H7 (cell line): ENCODE results near the gene STAT3. TPM values are rescaled to one million over a fixed set of nuclear protein-coding genes. Genes with fewer than 3 reads are reported as not detected.

ENCODE experiments used
- DNase-seq: peaks from one replicate; pipeline ENCODE4 v3.0.0; 2012
- H3K27me3 ChIP-seq: 2 replicates; pipeline ENCODE4 v1.6.0; 2011; ENCODE audit warnings: mild to moderate bottlenecking, low read length; ENCODE audit not compliant: control insufficient read depth, insufficient read depth
- H3K36me3 ChIP-seq: replicated peaks from 2 replicates; pipeline ENCODE4 v1.5.1; 2011; ENCODE audit warnings: low read length; ENCODE audit not compliant: control insufficient read depth, insufficient read depth
- H3K4me3 ChIP-seq: 2 replicates; pipeline ENCODE4 v1.5.1; 2011; ENCODE audit warnings: low read depth, mild to moderate bottlenecking, control low read depth, low read length, moderate library complexity; ENCODE audit not compliant: insufficient read depth
- total RNA-seq: library from RNA; depleted of rRNA; stranded (reverse); fragments of >200 nt; shearing (Covaris generic); gene quantifications from 2 replicates; pipeline ENCODE4 v1.2.3, GENCODE V29; 2014

Gene STAT3
- total RNA-seq, 1 experiment from 2014 or later: 54.6 TPM

DNA sequence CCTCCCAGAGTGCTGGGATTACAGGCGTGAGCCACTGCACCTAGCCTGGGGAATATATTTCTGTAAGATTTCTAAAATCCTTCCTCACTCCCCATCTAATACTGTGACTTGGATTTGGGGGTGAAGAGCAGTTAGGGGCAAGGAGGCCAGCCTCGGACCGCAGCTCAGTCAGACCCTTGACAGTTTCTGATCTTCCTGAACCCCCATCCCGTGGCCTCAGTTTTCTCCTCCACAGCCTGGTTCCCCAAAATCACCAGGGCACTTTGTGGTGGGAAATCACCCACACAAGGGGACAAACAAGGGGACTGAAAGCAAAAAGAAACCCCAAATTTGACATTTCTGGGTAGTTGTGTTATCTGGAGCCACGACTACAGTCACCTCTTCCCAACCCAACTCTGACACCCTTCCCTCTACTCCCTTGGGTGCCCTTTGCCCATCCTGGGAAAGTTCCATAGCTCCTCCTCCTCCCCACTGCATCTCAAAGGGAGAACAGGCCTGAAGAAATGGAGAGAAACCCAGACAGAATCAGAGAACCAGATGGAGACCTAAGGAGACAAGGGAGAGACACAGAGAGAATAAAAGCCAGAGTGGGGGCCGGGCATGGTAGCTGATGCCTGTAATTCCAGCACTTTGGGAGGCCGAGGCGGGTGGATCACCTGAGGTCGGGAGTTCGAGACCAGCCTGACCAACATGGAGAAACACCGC lies 102.7 kb downstream of the STAT3 start:
- no peak overlapping the region for H3K4me3 ChIP-seq
- H3K27me3 ChIP-seq: peaks cover 30% of the 10 kb centered on the region
- peak; percentile 5 for DNase-seq
- H3K36me3 ChIP-seq: no peaks in the 10 kb centered on the region

DNA sequence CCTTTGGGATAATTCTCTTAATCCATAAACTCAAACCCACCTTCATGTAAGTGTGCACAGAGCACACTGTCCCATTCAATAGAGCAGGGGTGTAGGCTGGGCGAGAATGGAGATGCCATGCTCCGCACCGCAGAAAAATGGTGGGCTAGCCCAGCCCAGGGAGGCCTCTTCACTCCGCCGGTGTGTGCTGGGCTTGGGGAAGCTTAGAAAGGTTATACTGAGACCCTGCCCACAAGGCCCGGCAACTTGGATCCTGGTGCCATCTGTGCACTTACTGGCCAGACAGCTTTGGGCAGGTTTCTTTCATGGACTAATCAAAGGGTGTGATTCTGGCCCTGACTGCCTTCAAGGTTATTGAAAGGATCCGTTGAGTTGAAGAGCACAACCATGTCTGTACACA lies 103.7 kb downstream of the STAT3 start:
- Histone ChIP-seq H3K36me3 (no peaks in the 10 kb centered on the region), H3K4me3 (no peak overlapping the region), H3K27me3 (peaks cover 26% of the 10 kb centered on the region)
- peak; percentile 8 for DNase-seq

DNA sequence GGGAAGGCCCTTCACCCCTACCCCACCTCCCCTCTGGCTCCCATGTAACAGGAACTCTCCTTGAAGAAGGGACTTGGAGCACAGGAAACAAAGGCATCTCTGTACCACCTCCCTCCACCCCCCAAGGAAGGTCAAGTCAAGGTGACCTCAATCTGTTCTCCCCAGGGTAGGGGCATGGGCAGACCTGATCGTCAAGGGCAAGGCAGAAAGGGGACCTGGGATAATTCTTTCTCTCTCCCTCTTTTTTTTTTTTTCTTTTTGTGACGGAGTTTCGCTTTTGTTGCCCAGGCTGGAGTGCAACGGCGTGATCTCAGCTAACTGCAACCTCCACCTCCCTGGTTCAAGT lies 104.2 kb downstream of the STAT3 start:
- Histone ChIP-seq H3K36me3 (no peaks in the 10 kb centered on the region), H3K4me3 (no peak overlapping the region), H3K27me3 (peaks cover 20% of the 10 kb centered on the region)
- peak; percentile 12 for DNase-seq

DNA sequence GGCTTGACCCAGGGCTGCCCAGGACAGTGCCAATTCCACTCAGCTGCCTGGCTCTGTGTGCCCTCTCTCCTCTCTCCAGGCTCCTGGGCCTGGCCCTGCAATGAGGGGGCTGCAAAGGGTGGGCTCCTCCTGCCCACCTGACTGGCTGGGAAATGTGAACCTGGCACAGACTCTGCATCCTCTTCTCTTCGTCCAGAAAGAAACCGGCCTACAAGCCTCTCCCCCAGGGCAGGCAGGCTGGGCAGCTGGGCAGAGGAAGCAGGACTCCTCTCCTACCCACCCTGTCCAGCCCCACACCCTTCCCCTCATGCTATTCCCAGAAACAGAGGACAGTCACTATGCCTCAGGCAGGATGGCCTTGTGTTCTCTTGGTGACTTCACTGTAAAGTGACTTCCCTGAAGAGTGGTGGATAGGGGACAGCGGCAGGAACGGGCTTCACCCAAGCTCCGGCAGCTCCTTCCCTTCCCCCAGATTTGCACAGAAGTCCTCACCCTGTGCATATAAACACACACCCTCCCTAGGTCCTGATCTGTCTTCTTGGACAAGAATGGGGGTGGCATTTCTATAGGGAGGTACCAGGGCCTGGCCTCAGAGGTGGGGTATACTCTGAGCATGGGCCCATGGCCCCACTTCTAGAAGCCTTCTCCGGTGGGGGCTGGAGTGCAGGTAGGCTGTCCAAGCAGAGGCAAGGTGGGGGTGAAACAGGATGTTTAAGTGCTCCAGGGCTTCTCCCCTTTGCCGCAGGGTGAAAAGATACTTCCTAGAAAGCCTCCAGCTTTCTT lies 104.8 kb downstream of the STAT3 start:
- Histone ChIP-seq H3K4me3 (no peak overlapping the region), H3K27me3 (peaks cover 15% of the 10 kb centered on the region), H3K36me3 (no peaks in the 10 kb centered on the region)
- DNase-seq: peak; percentile 19

DNA sequence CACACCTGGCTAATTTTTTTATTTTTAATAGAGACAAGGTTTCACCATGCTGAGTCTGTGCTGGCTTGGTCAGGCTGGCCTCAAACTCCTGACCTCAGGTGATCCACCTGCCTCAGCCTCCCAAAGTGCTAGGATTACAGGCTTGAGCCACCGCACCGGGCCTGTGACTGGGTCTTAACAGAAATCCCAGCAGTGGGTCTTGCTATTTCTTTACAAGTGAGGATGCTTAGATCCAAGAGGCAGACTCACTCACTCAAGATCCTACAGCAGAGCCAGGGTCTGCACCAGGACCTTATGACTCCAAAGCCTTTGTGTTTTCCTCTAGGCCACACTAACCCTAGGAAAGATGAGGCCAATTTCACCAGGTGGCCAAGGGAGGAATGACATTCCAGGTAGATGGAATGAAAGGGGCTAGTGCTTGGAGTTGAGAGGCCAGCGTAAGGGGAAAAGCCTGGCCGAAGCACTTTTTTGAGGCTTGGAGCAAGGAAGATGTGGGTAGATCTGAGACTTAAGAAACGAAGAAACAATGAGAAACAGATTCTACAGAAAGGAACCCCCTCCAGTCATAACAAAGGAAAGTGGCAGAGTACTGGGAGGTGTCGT lies 105.7 kb downstream of the STAT3 start:
- Histone ChIP-seq H3K36me3 (no peaks in the 10 kb centered on the region), H3K4me3 (no peak overlapping the region), H3K27me3 (peaks cover 6% of the 10 kb centered on the region)
- DNase-seq: peak; percentile 80

DNA sequence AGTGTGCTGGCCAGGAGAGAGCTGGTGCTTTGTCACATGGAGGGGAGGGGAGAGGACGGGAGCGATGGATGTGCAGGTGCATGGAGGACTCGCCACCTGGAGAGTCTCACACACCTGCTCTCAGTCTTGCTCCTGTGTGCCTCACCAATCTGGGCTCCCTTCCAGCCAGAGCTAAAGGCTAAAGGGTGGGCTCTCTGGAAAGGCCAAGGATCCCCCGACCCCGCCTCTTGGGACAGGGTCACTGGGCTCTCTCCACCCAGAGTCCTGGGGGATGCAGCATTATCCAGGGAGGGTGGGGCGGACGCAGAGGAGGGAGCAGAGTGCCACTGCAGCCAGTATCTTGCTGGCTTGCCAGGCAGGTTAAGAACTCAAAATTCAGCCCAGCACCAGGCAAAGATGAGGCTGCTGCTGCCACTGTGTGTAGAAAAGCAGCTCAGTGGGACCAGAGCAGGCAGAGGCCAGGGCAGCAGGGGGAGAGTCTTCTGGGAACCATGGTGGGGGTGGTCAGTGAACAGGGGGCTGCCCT lies 106.6 kb downstream of the STAT3 start:
- no peak overlapping the region for H3K4me3 ChIP-seq
- peak; percentile 58 for DNase-seq

DNA sequence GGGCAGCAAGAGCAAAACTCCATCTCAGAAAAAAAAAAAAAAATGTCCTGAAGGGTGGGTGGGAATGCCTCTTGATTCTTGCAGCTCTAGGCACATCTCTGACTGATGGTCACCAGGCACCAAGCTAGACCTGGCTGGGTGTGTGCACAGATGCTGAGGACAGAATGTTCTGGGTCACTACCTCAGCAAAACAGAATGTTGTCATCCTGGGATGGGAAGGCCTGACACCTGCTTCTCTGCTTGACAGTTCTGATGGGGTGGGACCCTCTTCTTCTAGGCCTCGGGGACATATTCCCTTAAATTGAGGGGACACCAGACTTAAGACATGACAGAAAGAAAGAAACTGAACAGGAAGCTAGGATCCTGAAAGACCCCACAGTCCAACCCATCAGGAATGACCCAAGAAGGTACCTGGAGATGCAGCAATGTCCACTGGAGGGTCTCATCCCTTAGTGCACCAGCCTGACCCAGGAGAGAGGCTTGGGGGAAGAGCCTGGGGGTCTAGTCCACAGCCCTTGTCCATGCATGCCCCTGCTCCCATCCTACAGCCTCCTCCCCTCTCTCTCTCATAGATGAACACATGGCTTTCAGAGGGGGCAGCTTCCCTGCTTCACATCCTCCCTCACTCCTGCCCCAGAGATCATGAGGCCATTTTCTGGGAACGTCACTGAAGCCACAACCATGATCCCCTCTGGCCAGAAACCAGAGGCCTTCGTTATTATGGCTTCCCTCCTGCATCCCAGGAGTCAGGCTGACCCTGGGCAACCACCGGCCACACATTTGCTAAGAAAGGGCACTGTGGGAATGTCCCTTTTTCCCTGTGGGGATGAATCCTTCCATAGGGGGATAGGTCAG lies 108.2 kb downstream of the STAT3 start:
- Histone ChIP-seq H3K27me3 (no peaks in the 10 kb centered on the region), H3K4me3 (no peak overlapping the region), H3K36me3 (no peaks in the 10 kb centered on the region)
- no peak for DNase-seq

More for the DNA sequence above, 106.6 kb downstream of the STAT3 start:
- no peaks in the 10 kb centered on the region for H3K36me3 ChIP-seq
- H3K27me3 ChIP-seq: peaks cover 1% of the 10 kb centered on the region; the same call in 1 of the 2 replicates

DNA sequence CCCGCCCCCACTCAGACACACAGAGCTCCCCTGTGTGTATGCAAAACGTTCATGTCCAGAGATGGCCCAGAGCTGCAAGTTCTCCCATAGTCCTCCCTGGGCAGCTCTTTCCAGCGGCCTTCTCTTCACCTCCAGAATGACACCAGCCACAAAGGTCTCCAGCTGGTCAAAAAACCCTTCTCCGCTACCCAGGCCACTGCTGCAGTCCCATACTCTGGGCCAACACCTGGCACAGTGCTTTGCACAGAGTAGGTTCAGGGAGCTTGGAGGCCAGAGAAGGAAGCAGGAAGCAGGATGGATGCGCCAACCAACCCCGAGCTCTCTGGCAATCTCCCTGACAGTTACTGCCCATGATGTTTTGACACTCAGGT lies 110.9 kb downstream of the STAT3 start:
- no peak for DNase-seq
- Histone ChIP-seq H3K4me3 (no peak overlapping the region), H3K36me3 (no peaks in the 10 kb centered on the region), H3K27me3 (no peaks in the 10 kb centered on the region)

DNA sequence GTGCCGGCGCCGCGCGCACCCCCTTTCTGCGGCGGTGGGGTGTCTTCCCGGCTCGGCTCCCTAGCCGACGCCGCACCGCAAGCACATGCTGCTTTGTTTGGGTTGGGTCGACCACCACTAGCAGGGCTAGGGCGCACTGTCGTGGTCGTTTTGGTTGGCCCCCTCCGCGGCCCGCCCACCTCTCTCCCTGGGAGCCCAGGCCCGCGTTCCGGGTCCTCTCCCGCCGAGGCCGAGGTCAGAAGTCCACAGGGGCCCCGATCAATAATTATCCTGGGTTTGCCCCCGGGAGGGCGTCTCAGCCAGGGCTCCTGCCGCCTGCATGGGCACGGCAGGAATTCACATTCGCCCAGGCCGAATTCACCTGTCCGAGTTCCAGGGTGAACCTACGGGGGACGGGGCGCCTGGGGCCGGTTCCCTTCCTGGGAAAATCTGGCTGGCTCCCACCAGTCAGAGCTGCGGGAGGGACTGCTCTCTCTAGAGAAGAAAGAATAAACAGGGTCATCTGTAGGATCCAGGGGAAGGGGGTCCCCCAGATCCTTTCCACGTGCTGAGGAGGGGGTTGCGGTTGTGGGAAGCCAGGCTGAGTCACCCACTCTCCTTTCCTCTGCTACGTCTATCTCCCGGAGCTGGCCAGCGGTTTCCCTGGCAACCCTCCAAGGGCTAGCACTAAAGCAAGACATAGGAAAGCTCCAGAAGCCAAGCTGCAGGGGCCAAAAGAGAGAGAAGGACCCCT lies 111.5 kb downstream of the STAT3 start:
- no peaks in the 10 kb centered on the region for H3K27me3 ChIP-seq
- peak; percentile 70 for DNase-seq
- no peaks in the 10 kb centered on the region for H3K36me3 ChIP-seq
- H3K4me3 ChIP-seq: peak overlapping the region; percentile 73

DNA sequence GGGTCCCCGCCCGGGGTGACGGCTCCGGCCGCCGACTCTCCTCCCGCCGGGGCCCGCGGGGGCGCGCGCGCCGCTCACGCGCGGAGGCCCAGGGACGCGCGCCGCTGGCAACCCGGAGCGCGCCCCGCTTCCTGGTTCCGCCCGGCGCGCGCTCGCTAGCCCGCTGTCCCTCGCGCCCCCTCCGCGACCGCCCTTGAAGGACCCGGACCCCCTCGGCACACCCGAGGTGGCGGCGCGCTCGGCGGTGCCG lies 112.0 kb downstream of the STAT3 start, which contains the start of gene STAT5B:
Gene STAT5B (minus strand): TSS at position 33 of the 250 bp plus-strand sequence. CDS start 44,264 bp downstream, outside the sequence.
- peak; percentile 96 for DNase-seq
- H3K27me3 ChIP-seq: no peaks in the 10 kb centered on the region

DNA sequence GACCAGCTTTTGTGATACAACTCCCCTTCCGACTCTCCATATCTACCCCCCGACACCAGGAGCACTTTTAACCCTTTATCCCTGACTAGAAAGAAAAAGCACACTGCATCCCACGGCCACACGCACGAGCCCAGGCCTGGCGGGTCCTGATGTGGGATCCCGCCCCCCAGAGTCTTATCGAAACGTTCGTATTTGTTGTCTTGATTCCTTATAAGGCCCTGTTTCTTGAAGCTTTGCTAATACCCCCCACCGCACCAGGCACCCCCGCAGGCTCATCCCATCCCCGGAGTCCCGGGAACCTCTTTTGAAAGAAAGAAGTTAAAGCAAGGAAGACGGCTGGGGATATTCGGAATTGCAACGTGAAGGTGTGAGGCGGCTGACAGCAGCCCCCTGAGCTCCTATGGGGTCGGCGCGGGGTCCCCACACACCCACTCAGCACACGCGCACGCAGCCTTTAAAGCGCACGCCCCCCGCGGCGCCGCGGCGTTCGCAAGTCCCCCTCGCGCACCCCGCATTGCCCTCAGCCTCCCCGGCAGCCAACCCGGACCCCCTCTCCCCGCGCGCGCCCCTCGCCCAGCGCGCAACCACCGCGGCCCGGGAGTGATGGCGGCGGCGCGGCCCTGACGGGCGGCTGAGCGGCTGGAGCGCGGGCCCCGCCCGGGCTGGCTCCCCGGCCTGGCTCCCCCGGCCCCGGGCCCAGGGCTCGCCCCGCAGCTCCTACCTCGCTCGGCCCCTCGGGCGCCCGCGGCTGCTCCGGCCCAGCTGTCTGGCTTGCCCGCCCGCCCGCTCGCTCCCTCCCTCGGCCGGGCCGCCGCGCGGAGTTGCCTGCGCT lies 112.5 kb downstream of the STAT3 start:
- Histone ChIP-seq H3K36me3 (no peaks in the 10 kb centered on the region), H3K27me3 (no peaks in the 10 kb centered on the region), H3K4me3 (peak overlapping the region; percentile 88)
- peak; percentile 79 for DNase-seq

More for the DNA sequence above, 112.0 kb downstream of the STAT3 start, which contains the start of gene STAT5B:
- H3K36me3 ChIP-seq: no peaks in the 10 kb centered on the region
- H3K4me3 ChIP-seq: peak within 1 kb of the TSS; percentile 88

DNA sequence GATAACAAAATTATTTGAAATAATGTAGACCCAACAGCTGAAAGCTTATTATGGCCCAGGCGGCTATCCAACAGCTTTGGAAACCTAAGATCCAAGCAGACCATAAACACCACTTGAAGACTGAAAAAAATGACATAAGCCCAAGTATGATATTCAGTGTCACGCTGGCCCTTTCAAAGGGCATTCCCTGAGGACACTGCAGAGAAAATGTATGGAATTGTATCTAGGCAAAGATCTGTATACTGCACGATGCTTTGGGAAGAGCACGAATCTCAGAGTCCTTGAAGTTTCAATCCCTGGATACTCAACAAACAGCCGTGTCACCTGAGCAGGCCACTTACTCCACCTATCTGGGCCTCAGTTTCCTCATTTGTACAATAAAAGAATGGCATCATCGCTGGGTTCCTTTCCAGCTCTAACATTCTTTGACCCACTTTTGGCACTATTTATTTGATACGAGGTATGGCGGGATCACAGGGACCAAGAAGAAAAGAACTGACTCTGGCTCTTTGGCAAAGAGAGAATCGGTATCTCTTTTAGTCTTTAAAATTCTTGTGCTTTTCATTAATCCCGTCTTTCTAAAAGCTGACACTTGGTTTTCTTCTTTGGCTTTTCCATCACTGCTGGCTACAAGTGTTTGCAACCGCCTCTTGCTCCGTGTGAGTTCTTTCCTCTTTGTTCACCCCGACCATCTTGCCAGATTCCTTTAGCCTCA lies 113.3 kb downstream of the STAT3 start:
- Histone ChIP-seq H3K4me3 (peak overlapping the region; percentile 88), H3K27me3 (no peaks in the 10 kb centered on the region), H3K36me3 (no peaks in the 10 kb centered on the region)
- DNase-seq: no peak

DNA sequence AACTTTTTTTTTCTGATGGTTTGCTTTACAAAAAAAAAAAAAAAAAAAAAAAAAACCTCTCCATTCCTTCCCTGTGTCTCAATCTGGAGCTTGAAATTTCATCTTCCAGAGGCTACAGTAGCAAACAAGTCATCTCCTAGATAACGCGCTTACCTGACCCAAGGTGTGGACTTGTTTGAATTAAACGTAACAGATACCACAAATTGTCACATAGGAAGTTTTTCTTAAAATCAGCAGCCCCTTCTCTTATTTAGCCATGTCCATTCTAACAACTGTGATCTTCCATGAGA lies 114.0 kb downstream of the STAT3 start:
- Histone ChIP-seq H3K36me3 (no peaks in the 10 kb centered on the region), H3K27me3 (no peaks in the 10 kb centered on the region), H3K4me3 (no peak overlapping the region)
- DNase-seq: no peak
